ENCODE results near the gene ZNF239.
"Not testable (repeated sequence)": the region's sequence is repeated elsewhere in the genome, so short reads cannot be mapped to it uniquely, and the experiment has no call there.

ZNF239 gene

GRCh38 chr10:43595739-43596298 is 21.4 kb upstream of the ZNF239 start:
- Mint-ChIP-seq H3K27me3 (peaks cover 2% of the 10 kb centered on the region), H3K4me3 (peak overlapping the region; percentile 51), H3K9me3 (peaks cover 14% of the 10 kb centered on the region), H3K4me1 (ENCODE audit: low read depth) (peaks cover 34% of the 10 kb centered on the region), H3K27ac (peak overlapping the region; percentile 83), H3K36me3 (ENCODE audit: low read depth) (no peaks in the 10 kb centered on the region)
- intact Hi-C loops (cut with micrococcal nuclease): no loop called here

- Mint-ChIP-seq H3K9me3 (peaks cover 16% of the 10 kb centered on the region), H3K36me3 (ENCODE audit: low read depth) (no peaks in the 10 kb centered on the region), H3K4me1 (ENCODE audit: low read depth) (peaks cover 34% of the 10 kb centered on the region), H3K27ac (peak overlapping the region; percentile 83), H3K27me3 (peaks cover 2% of the 10 kb centered on the region), H3K4me3 (peak overlapping the region; percentile 66)
- intact Hi-C loops (cut with micrococcal nuclease): no loop called here
Measured at GRCh38 chr10:43594944-43595589, 20.7 kb upstream of the ZNF239 start.

DNA sequence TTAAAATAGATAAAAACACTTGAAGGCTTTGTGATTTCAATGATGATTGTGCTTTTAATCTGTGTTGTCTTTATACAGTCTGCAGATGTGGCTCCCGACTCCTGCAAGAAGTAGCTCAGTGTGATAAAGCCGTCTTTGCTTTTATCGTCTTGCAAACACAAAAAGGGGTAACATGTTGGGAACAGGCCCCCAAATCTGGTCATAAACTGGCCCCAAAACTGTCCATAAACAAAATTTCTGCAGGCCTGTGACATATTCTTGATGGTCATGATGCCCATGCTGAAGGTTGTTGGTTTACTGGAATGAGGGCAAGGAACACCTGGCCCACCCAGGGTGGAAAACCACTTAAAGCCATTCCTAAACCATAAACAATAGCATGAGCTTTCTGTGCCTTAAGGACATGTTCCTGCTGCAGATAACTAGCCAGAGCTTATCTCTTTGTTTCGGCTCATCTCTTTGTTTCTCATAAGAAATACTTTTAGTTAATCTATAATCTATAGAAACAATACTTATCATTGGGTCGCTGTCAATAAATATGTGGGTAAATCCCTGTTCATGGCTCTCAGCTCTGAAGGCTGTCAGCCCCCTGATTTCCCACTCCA is 17.0 kb upstream of the ZNF239 start:
- H3K4me3 Mint-ChIP-seq: no peak overlapping the region
- intact Hi-C loops (cut with micrococcal nuclease): no loop called here
- H3K36me3 Mint-ChIP-seq (ENCODE audit: low read depth): no peaks in the 10 kb centered on the region
- H3K27me3 Mint-ChIP-seq: peaks cover 2% of the 10 kb centered on the region
- peaks cover 16% of the 10 kb centered on the region for H3K9me3 Mint-ChIP-seq
- H3K27ac Mint-ChIP-seq: no peak overlapping the region
- H3K4me1 Mint-ChIP-seq (ENCODE audit: low read depth): peaks cover 26% of the 10 kb centered on the region

- H3K4me3 Mint-ChIP-seq; H3K27me3 Mint-ChIP-seq; intact Hi-C loops (cut with micrococcal nuclease); H3K4me1 Mint-ChIP-seq (ENCODE audit: low read depth); H3K27ac Mint-ChIP-seq; H3K36me3 Mint-ChIP-seq (ENCODE audit: low read depth): not testable (repeated sequence)
- H3K9me3 Mint-ChIP-seq: peaks cover 11% of the 10 kb centered on the region
Measured at GRCh38 chr10:43586730-43587115, 12.3 kb upstream of the ZNF239 start.

DNA sequence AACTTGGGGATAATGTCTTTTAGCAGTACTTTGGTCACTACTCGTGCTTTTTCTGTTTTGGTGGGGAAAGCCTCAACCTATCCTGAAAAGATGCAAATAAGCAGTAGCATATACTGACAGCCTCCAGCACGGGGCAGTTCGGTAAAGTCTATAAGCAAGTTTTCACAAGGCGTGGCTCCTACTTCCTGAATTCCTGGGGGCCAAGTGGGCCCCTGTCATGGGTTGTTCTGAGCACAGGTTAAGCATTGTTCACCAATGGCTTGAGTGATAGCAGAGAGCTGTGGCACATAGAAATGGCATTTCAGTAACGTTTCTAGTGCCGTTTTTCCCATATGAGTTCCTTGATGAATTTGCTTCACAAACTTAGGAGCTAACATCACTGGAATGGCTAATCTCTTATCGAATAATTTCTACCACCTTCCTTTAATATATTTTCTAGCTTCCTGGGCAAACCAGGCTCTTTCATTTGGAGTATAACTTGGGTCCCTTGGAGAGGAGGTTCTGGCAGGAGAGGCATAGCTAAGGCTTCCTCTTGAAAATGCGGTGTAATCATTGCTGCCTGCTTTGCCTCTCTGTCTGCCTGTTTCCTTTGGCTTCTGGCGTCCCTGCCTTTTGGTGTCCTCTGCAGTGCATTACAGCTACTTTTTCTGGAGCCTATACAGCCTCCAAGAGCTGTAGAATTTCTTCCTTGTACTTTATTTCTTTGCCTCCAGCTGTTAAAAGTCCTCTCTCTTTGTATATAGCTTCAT is 11.7 kb upstream of the ZNF239 start:
- Mint-ChIP-seq H3K9me3 (peaks cover 5% of the 10 kb centered on the region), H3K27me3 (no peaks in the 10 kb centered on the region), H3K27ac (no peak overlapping the region), H3K4me1 (ENCODE audit: low read depth) (no peaks in the 10 kb centered on the region), H3K36me3 (ENCODE audit: low read depth) (no peaks in the 10 kb centered on the region), H3K4me3 (no peak overlapping the region)
- intact Hi-C loops (cut with micrococcal nuclease): no loop called here

DNA sequence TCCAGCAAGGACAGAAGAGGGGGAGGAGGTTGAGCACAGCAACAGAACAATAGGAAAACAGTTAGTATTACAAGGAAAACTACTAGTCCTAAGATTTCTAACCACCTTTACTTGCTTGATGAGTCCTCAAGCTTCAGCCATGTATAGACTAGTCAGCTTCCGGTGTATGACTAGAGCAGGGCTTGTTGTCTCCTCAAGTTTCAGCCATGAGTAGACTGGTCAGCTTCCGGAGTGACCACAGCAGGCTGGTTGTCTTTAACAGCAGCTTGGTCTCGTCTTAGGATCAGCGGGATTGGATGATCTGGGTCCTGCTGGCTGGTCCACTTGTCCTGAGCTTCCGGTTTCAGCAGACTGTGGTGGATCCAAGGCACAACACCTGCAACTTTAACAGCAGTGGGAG is 10.6 kb upstream of the ZNF239 start:
- no peaks in the 10 kb centered on the region for H3K36me3 Mint-ChIP-seq (ENCODE audit: low read depth)
- no peaks in the 10 kb centered on the region for H3K4me1 Mint-ChIP-seq (ENCODE audit: low read depth)
- intact Hi-C loops (cut with micrococcal nuclease): no loop called here
- H3K4me3 Mint-ChIP-seq: no peak overlapping the region
- no peak overlapping the region for H3K27ac Mint-ChIP-seq
- H3K9me3 Mint-ChIP-seq: no peaks in the 10 kb centered on the region
- H3K27me3 Mint-ChIP-seq: no peaks in the 10 kb centered on the region

DNA sequence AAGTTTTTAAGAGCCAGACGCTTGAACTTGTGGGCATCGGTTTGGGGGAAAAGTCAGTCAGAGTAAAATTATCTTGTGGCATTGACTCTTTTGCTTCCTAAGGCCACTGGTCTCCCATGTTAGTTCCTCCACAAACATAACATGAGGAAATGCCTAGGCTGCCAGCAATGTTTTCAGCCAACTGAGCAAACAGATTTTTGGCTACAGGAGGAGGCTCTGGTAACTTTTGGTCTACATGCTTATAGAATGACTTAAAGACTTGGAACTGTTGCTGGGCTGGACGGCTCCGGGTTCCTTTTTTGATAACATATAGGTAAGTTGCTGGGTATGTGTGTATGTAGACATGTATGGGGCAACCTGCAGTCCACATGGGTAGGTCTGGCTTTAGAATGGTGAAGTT is 9.6 kb upstream of the ZNF239 start:
- intact Hi-C loops (cut with micrococcal nuclease): no loop called here
- H3K36me3 Mint-ChIP-seq (ENCODE audit: low read depth): no peaks in the 10 kb centered on the region
- no peaks in the 10 kb centered on the region for H3K27me3 Mint-ChIP-seq
- H3K27ac Mint-ChIP-seq: no peak overlapping the region
- no peak overlapping the region for H3K4me3 Mint-ChIP-seq
- no peaks in the 10 kb centered on the region for H3K9me3 Mint-ChIP-seq
- no peaks in the 10 kb centered on the region for H3K4me1 Mint-ChIP-seq (ENCODE audit: low read depth)

- Mint-ChIP-seq H3K9me3 (peaks cover 55% of the 10 kb centered on the region), H3K4me1 (ENCODE audit: low read depth) (peaks cover 19% of the 10 kb centered on the region), H3K27ac (no peak overlapping the region), H3K36me3 (ENCODE audit: low read depth) (peaks cover 6% of the 10 kb centered on the region), H3K4me3 (no peak overlapping the region), H3K27me3 (peaks cover 17% of the 10 kb centered on the region)
- intact Hi-C loops (cut with micrococcal nuclease): no loop called here
Measured at GRCh38 chr10:43576580-43576979, 2.2 kb upstream of the ZNF239 start.

GRCh38 chr10:43576062-43576461 is 1.6 kb upstream of the ZNF239 start:
- Mint-ChIP-seq H3K4me1 (ENCODE audit: low read depth) (peaks cover 19% of the 10 kb centered on the region), H3K27me3 (peaks cover 17% of the 10 kb centered on the region), H3K4me3 (no peak overlapping the region), H3K27ac (peak overlapping the region; percentile 54), H3K36me3 (ENCODE audit: low read depth) (peaks cover 6% of the 10 kb centered on the region), H3K9me3 (peaks cover 55% of the 10 kb centered on the region)
- intact Hi-C loops (cut with micrococcal nuclease): no loop called here

- Mint-ChIP-seq H3K9me3 (peaks cover 55% of the 10 kb centered on the region), H3K4me3 (no peak overlapping the region), H3K27me3 (peaks cover 17% of the 10 kb centered on the region), H3K27ac (no peak overlapping the region), H3K4me1 (ENCODE audit: low read depth) (peaks cover 19% of the 10 kb centered on the region), H3K36me3 (ENCODE audit: low read depth) (peaks cover 6% of the 10 kb centered on the region)
- intact Hi-C loops (cut with micrococcal nuclease): no loop called here
Measured at GRCh38 chr10:43574906-43575305, 490 bp upstream of the ZNF239 start.

- Mint-ChIP-seq H3K9me3 (peaks cover 50% of the 10 kb centered on the region), H3K4me1 (ENCODE audit: low read depth) (peaks cover 19% of the 10 kb centered on the region), H3K27ac (no peak overlapping the region), H3K36me3 (ENCODE audit: low read depth) (peaks cover 6% of the 10 kb centered on the region), H3K27me3 (peaks cover 17% of the 10 kb centered on the region), H3K4me3 (no peak overlapping the region)
- intact Hi-C loops (cut with micrococcal nuclease): no loop called here
Measured at GRCh38 chr10:43573250-43574000, 991 bp downstream of the ZNF239 start.

DNA sequence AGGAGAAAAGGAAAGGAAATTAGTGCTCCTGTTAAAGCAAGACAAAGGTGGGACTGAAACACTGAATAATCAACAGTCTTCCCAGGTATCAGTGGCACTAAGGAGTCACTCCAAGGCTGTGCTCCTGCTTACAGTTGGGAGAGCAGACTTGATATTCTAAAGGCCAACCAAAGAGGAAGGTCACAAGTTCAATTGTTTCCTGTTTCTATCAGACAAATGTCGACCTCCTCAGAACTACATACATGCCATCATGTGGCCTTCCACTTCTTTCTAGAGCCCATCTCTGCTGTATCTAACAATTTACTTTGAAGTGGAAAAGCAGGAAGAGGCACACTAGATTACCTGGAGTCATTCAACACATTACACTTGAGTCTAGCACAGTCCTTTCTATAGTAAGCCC is 3.4 kb downstream of the ZNF239 start:
- intact Hi-C loops (cut with micrococcal nuclease): no loop called here
- no peak overlapping the region for H3K4me3 Mint-ChIP-seq
- H3K27me3 Mint-ChIP-seq: peaks cover 17% of the 10 kb centered on the region
- H3K36me3 Mint-ChIP-seq (ENCODE audit: low read depth): peaks cover 6% of the 10 kb centered on the region
- no peak overlapping the region for H3K27ac Mint-ChIP-seq
- H3K4me1 Mint-ChIP-seq (ENCODE audit: low read depth): peaks cover 18% of the 10 kb centered on the region
- peaks cover 34% of the 10 kb centered on the region for H3K9me3 Mint-ChIP-seq

DNA sequence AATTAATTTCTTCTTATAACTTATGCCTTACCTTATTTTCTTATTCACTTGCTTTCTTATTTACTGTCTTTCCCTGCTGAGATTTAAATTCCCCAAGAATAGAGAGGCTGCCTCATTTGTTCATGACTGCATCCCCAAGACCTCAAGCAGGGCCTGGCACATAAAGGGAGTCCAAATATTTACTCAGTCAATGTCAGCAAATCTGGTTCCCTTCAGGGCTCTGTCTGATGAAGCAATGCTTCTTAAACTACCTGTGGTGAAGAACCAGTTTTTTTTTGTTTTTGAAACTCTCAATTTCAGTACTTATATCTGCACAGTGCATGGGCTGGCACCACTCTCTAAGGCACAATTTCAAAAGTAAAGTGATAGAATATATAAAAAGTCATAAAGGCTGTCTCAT is 4.7 kb downstream of the ZNF239 start:
- H3K4me3 Mint-ChIP-seq: no peak overlapping the region
- H3K4me1 Mint-ChIP-seq (ENCODE audit: low read depth): peaks cover 7% of the 10 kb centered on the region
- H3K27ac Mint-ChIP-seq: no peak overlapping the region
- intact Hi-C loops (cut with micrococcal nuclease): no loop called here
- peaks cover 6% of the 10 kb centered on the region for H3K36me3 Mint-ChIP-seq (ENCODE audit: low read depth)
- H3K27me3 Mint-ChIP-seq: peaks cover 11% of the 10 kb centered on the region
- H3K9me3 Mint-ChIP-seq: peaks cover 21% of the 10 kb centered on the region

- H3K27ac Mint-ChIP-seq: no peak overlapping the region
- H3K9me3 Mint-ChIP-seq: peaks cover 66% of the 10 kb centered on the region
- H3K4me1 Mint-ChIP-seq (ENCODE audit: low read depth): no peaks in the 10 kb centered on the region
- H3K27me3 Mint-ChIP-seq: no peaks in the 10 kb centered on the region
- H3K36me3 Mint-ChIP-seq (ENCODE audit: low read depth): no peaks in the 10 kb centered on the region
- intact Hi-C loops (cut with micrococcal nuclease): no loop called here
- no peak overlapping the region for H3K4me3 Mint-ChIP-seq
Measured at GRCh38 chr10:43557214-43557613, 17.2 kb downstream of the ZNF239 start.
